ENCODE data around the gene FAM81A.
"Not testable (repeated sequence)": the region's sequence is repeated elsewhere in the genome, so short reads cannot be mapped to it uniquely, and the experiment has no call there.

Gene FAM81A

GRCh38 chr15:59437817-59438624 is at the start of gene FAM81A:
TSS of gene FAM81A (plus strand) at chr15:59438186. CDS start at chr15:59458627, 20,441 bp downstream.
- DNase-seq, result peak in 49 of 51 donors; percentile 16 to 89 (median 74)

- no peak for DNase-seq
Observed at GRCh38 chr15:59388670-59389069, 49.3 kb upstream of the FAM81A start.

DNA sequence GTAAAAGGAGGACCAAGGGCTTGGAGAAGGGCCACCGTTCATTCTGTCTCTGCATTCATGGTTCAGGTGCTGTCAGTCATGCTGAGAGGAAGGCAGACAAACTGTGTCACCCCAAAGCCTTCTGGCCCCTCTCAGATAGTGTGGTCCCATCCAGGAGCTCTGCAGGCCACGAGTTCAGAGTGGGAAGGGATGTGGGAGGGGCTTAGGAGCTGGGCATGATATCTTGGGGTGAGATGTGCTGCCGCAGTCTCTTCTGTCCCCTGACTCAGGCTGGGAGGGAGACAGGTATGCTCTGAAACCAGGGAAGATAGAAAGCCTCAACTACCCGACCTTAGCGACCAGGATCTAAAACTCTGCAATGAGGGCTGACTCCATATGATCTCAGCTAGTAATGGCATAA is 45.7 kb upstream of the FAM81A start:
- no peak for DNase-seq

DNA sequence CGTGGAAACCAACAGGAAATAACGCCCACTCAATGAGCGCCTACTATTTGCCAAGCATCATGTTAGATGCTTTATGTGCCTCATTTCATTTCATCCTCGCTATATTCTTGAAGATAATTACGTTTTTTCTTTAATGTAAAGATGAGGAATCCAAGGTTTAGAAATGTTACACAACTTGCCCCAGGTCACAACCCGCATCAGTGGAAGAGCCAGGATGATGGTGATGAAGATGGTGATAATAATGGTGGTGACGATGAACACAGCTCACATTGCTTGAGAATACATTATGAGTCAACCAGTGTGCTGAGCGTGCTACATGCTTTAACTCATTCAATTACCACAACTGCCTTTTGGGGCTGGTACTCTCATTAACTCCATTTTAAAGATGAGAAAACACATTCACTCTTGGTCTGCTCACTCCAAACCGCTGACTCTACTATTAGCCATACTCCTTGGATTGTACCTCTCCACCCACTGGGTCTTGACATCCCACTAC is 43.8 kb upstream of the FAM81A start:
- DNase-seq, result no peak

GRCh38 chr15:59396211-59396610 is 41.8 kb upstream of the FAM81A start:
- DNase-seq, result no peak

DNA sequence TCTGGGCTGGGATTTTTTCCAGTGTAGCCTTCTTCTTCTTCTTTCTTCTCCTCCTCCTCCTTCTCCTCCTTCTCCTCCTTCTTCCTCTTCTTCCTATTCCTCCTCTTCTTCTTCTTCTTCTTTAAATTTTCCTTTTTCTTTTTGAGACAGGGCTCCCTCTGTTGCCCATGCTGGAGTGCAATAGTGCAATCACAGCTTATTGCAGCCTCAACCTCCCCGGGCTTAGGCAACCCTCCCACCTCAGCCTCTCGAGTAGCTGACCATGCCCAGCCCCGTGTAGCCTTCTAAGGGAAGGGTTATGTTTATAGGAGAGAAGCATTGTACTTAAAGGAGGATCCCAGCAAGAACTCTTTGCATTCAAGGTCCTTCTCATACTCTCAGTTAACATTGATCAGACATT is 41.3 kb upstream of the FAM81A start:
- no peak for DNase-seq

- no peak for DNase-seq
Observed at GRCh38 chr15:59398220-59398619, 39.8 kb upstream of the FAM81A start.

DNA sequence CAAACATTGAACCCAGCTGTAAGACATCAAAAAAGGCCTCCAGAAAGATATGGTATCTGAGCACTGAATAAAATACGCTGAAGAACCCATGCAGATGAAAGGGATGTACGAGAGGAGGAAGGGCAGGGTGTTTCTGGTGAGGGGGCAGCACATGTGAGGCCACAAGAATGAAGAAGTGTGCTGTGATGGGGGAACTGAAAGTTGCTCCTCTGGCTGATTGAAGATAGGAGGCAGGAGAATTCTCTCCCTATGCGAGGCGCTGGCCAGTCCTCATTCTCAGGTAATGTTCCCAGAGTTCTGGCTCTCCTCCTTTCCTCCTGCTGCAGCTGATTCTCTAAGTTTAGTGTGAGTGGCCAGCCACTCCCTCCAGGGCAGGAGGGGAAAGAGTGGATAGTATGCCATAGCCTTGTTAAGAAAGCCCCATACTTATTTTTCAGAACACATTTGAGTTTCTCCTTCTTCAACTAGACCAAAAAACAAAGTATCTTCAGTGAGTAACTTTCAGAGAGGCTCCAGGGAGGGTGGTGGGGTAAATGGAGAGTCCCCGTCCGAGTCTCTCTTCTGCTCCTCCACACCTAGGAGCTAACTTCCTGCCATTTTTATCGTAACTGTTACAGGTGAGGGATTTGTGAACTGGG is 38.4 kb upstream of the FAM81A start:
- peak in 15 of 51 donors; percentile 2 to 34 (median 9) for DNase-seq

GRCh38 chr15:59400103-59400813 is 37.7 kb upstream of the FAM81A start:
- no peak for DNase-seq

GRCh38 chr15:59401051-59401823 is 36.7 kb upstream of the FAM81A start:
- not testable (repeated sequence) for DNase-seq

GRCh38 chr15:59401824-59402569 is 36.0 kb upstream of the FAM81A start:
- DNase-seq, result no peak

GRCh38 chr15:59405079-59405478 is 32.9 kb upstream of the FAM81A start:
- no peak for DNase-seq

DNA sequence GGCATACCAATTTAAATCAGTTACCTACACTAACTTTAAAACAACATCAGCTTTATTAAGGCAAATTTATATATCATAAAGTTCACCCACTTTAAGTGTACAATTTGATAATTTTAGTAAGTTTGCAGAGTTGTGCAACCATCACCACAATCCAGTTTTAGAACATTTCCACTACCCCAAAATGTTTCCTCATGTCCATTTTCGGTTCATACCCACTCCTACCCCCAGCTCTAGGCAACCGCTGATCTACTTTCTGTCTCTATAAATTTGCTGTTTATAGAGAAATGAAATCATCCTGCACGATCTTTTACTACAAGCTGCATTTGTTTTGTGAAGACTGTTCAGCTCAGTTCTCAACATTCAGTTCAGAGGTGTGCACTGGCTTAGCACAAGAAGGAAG is 31.5 kb upstream of the FAM81A start:
- no peak for DNase-seq

- no peak for DNase-seq
Observed at GRCh38 chr15:59407946-59408345, 30.0 kb upstream of the FAM81A start.

GRCh38 chr15:59410391-59410896 is 27.5 kb upstream of the FAM81A start:
- DNase-seq, result no peak

GRCh38 chr15:59413577-59413976 is 24.4 kb upstream of the FAM81A start:
- DNase-seq, result no peak

DNA sequence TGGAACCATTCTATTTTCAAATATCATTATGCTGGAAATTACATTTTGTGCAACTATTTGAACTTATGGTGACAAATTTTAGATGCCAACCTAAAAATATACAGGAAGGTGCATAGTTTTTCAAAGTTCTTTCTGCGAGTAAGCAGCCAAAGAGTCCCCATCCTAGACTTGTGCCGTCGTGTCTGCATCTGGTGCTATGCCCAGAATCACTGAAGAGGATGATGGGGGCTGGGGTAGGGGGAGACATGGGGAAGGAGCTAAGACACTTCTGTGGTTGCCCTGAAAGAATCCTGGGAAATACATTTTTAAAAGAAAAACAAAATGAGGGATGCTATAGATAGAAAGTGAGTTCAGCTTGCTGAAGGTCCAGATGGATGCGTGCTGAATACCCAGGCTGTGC is 21.2 kb upstream of the FAM81A start:
- DNase-seq, result no peak

- DNase-seq, result no peak
Observed at GRCh38 chr15:59419170-59419569, 18.8 kb upstream of the FAM81A start.

DNA sequence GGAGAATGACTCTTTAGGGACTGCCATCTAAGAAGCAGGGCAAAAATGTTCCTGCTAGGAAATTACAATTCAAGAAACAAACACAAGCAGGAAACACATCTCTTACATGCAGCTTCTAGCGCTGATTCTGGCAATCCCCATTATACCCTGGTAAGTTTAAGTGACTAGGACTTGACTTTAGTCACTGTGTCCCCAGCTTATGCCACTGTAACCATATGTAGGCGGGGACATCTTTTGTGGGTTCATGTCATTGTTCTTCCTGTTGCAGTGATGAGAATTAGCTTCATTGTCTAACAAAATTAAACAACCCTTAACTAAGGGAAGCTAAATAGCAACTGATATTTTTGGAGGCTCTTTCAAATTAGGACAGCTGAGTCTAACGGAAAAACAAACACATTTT is 17.9 kb upstream of the FAM81A start:
- no peak for DNase-seq

DNA sequence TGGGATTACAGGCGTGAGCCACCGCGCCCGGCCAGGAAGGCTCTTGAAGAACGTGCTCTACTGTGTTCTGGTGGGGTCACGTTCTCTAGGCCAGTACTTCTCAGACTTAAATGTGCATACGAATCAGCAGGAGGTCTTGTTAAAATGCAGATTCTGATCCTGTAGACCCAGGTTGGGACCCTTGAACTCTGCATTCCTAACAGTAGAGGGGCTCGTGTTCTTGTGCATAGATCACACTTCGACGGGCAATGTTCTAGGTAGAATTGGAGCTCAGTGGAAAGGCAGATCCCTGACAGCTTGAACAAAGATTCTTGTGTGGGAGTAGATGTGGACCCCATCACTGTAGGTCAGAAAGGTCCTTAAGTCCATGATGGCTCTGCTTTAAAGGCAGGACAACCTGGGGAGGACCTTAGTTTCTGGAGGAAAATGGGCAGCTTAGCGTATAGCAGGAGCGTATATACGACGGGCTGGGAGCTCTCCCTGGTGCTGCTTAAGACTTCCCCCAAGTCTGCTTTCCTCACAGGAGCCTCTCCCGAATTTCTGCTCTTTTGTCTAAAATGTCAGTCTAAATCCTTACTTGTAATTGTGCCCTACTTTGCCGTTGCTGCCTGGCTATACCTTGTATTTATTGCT is 16.9 kb upstream of the FAM81A start:
- no peak for DNase-seq
